ENCODE results near the gene UQCR10.

- no peak for TF ChIP-seq CTCF (IDR thresholded peaks at IDR 0.05; ENCODE audit: low read depth, low read length)
- TF ChIP-seq EZH2phosphoT487 (IDR thresholded peaks at IDR 0.05; ENCODE audit: low read depth), result no peak
These were observed 468 bp upstream of the UQCR10 start, which contains the start of gene ZMAT5 for GRCh38 chr22:29766632-29767170.
